Thyroid gland (tissue), 4 donors: ENCODE data around the gene LILRB5.
"Not testable (repeated sequence)": the region's sequence is repeated elsewhere in the genome, so short reads cannot be mapped to it uniquely, and the experiment has no call there.

ENCODE experiments used
- POLR2A ChIP-seq, 2 donors: fragments of 450-650 bp; IDR thresholded peaks; one replicate each; pipeline ENCODE4 v1.6.1; 2017; ENCODE audit warnings: antibody characterized with exemption in 2 of 2, mild to moderate bottlenecking in 2 of 2, moderate library complexity in 1 of 2
- TF ChIP-seq, protein P1 (sequence below), 6 experiments: fragments of 200-600 bp in 3 of 6; fragments of 450-650 bp in 3 of 6; sonication (generic) in 3 of 6; IDR thresholded peaks; one replicate each; pipeline ENCODE4 v1.5.1; 2016 to 2019; ENCODE audit warnings: antibody characterized with exemption in 6 of 6, mild to moderate bottlenecking in 2 of 6, inconsistent platforms in 1 of 6, moderate library complexity in 1 of 6

DNA sequence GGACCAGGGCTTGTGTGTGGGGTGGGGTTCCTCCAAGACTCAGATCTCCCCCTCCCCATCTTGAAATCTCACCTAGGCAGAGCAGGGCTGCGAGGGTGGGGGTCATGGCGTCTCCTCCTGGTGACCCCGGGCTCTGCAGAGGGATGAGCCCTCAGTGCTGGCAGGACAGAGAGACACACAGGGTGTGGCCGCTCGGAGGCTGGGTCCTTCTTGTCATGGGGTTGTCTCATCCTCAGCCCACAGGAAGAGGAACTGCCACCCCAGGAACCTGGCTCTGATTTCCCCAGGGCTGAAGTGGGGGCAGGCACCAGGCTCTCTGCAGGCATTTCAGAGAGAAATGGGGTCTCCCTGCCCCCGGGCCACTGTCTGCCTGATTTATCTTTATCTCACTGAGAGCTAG, 14.4 kb downstream of the LILRB5 start, which contains the start of gene LILRA6:
- not testable (repeated sequence) for TF ChIP-seq POLR2A (IDR thresholded peaks at IDR 0.05)
- TF ChIP-seq, protein P1, sequence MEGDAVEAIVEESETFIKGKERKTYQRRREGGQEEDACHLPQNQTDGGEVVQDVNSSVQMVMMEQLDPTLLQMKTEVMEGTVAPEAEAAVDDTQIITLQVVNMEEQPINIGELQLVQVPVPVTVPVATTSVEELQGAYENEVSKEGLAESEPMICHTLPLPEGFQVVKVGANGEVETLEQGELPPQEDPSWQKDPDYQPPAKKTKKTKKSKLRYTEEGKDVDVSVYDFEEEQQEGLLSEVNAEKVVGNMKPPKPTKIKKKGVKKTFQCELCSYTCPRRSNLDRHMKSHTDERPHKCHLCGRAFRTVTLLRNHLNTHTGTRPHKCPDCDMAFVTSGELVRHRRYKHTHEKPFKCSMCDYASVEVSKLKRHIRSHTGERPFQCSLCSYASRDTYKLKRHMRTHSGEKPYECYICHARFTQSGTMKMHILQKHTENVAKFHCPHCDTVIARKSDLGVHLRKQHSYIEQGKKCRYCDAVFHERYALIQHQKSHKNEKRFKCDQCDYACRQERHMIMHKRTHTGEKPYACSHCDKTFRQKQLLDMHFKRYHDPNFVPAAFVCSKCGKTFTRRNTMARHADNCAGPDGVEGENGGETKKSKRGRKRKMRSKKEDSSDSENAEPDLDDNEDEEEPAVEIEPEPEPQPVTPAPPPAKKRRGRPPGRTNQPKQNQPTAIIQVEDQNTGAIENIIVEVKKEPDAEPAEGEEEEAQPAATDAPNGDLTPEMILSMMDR (IDR thresholded peaks at IDR 0.05) = not testable (repeated sequence)
